Natural killer cell treated with Interleukin-12 subunit alpha and Interleukin-12 subunit beta and Interleukin-15 and Interleukin-18, amount 100 ng/mL, for 72 hours (primary cell): ENCODE data around the gene HDDC3. TPM values are rescaled to one million over a fixed set of nuclear protein-coding genes. Genes with fewer than 3 reads are reported as not detected.
"Not testable (repeated sequence)": the region's sequence is repeated elsewhere in the genome, so short reads cannot be mapped to it uniquely, and the experiment has no call there.

ENCODE experiments used
- ATAC-seq, 2 donors: fragments of 150-1000 bp; cut with Tn5 transposase in 1 of 2; sonication (Bioruptor Pico), chemical (Tn5 transposase) in 1 of 2; 2 replicates each; pipeline ENCODE4 v1.10.0; 2021
- DNase-seq: peaks from one replicate; pipeline ENCODE4 v3.0.0; 2022; ENCODE audit warnings: low spot score
- H3K27ac Mint-ChIP-seq, 2 donors: 1 replicate in 1 of 2; 2 replicates in 1 of 2; pipeline ENCODE4 v1.8.0; 2022; ENCODE audit warnings: mixed read lengths in 2 of 2, mild to moderate bottlenecking in 1 of 2, moderate library complexity in 1 of 2
- H3K27me3 Mint-ChIP-seq, 2 donors: 1 replicate in 1 of 2; 2 replicates in 1 of 2; pipeline ENCODE4 v1.8.0; 2022; ENCODE audit warnings: mixed read lengths in 2 of 2
- H3K36me3 Mint-ChIP-seq: one replicate; pipeline ENCODE4 v1.8.0; 2022; ENCODE audit warnings: mixed read lengths
- H3K4me1 Mint-ChIP-seq, 2 donors: 1 replicate in 1 of 2; 2 replicates in 1 of 2; pipeline ENCODE4 v1.8.0; 2022; ENCODE audit warnings: low read depth in 2 of 2, mixed read lengths in 2 of 2, mild to moderate bottlenecking in 1 of 2
- H3K4me3 Mint-ChIP-seq: one replicate; pipeline ENCODE4 v1.8.0; 2022; ENCODE audit warnings: mixed read lengths
- H3K9me3 Mint-ChIP-seq: 2 replicates; pipeline ENCODE4 v1.8.0; 2022; ENCODE audit warnings: mixed read lengths
- total RNA-seq, 2 donors: library from RNA; stranded (reverse); gene quantifications; one replicate each; pipeline ENCODE4 v1.2.3, GENCODE V29; 2022

Gene HDDC3
- total RNA-seq, 2 donors from 2014 or later, result 23.4 to 30.5 TPM

- Mint-ChIP-seq H3K4me3 (no peak overlapping the region), H3K36me3 (peaks cover 23% of the 10 kb centered on the region), H3K27ac (no peak overlapping the region), H3K27me3 (no peaks in the 10 kb centered on the region), H3K9me3 (no peaks in the 10 kb centered on the region), H3K4me1 (peaks cover 0 to 10% of the 10 kb centered on the region in 2 donors)
- no peak for DNase-seq
- peak in 1 of 2 donors; percentile 2 for ATAC-seq
Measured at GRCh38 chr15:90915216-90915807, 17.0 kb downstream of the HDDC3 start.

- Mint-ChIP-seq H3K4me1 (peaks cover 0 to 6% of the 10 kb centered on the region in 2 donors), H3K36me3 (peaks cover 18% of the 10 kb centered on the region)
Measured at GRCh38 chr15:90914305-90915080, 17.9 kb downstream of the HDDC3 start.

DNA sequence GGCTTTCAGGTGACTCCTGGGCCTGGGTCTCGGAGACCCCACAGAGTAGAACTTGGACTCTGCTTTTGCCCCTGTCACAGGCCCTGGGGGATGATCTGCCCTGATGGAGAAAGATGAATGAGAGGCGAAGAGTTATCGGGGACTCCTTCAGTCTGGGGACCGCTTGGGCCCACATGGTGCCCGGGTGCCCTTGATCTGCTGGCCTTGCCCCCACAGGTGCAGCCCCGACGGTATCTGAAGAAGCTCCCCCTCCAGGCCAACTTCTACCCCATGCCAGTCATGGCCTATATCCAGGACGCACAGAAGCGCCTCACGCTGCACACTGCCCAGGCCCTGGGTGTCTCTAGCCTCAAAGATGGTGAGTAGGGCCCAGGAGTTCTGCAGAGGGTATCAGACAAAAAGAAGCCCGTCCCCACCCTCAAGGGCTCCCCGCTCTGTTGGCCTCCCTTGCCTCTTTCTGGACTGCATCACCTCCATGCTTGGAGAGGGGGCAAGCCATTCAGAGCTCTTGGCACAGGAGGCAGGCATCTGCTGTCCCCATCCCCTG, 18.9 kb downstream of the HDDC3 start:
- Mint-ChIP-seq H3K27me3 (no peaks in the 10 kb centered on the region), H3K4me1 (peaks cover 0 to 6% of the 10 kb centered on the region in 2 donors), H3K36me3 (peaks cover 16% of the 10 kb centered on the region), H3K9me3 (no peaks in the 10 kb centered on the region), H3K4me3 (no peak overlapping the region), H3K27ac (peak overlapping the region in 1 of 2 donors; percentile 44)
- DNase-seq (no peak), ATAC-seq (peak in 1 of 2 donors; percentile 1)

More at GRCh38 chr15:90914305-90915080, 17.9 kb downstream of the HDDC3 start:
- DNase-seq (no peak), ATAC-seq (no peak)
- no peaks in the 10 kb centered on the region for H3K9me3 Mint-ChIP-seq
- no peaks in the 10 kb centered on the region for H3K27me3 Mint-ChIP-seq
- no peak overlapping the region for H3K27ac Mint-ChIP-seq
- H3K4me3 Mint-ChIP-seq, result no peak overlapping the region

- no peaks in the 10 kb centered on the region for H3K9me3 Mint-ChIP-seq
- no peak overlapping the region for H3K4me3 Mint-ChIP-seq
- DNase-seq (no peak), ATAC-seq (no peak)
- H3K4me1 Mint-ChIP-seq, result peaks cover 0 to 6% of the 10 kb centered on the region in 2 donors
- peaks cover 15% of the 10 kb centered on the region for H3K36me3 Mint-ChIP-seq
- H3K27me3 Mint-ChIP-seq, result no peaks in the 10 kb centered on the region
- peak overlapping the region in 1 of 2 donors; percentile 39 for H3K27ac Mint-ChIP-seq
Measured at GRCh38 chr15:90912770-90913075, 19.6 kb downstream of the HDDC3 start.

DNA sequence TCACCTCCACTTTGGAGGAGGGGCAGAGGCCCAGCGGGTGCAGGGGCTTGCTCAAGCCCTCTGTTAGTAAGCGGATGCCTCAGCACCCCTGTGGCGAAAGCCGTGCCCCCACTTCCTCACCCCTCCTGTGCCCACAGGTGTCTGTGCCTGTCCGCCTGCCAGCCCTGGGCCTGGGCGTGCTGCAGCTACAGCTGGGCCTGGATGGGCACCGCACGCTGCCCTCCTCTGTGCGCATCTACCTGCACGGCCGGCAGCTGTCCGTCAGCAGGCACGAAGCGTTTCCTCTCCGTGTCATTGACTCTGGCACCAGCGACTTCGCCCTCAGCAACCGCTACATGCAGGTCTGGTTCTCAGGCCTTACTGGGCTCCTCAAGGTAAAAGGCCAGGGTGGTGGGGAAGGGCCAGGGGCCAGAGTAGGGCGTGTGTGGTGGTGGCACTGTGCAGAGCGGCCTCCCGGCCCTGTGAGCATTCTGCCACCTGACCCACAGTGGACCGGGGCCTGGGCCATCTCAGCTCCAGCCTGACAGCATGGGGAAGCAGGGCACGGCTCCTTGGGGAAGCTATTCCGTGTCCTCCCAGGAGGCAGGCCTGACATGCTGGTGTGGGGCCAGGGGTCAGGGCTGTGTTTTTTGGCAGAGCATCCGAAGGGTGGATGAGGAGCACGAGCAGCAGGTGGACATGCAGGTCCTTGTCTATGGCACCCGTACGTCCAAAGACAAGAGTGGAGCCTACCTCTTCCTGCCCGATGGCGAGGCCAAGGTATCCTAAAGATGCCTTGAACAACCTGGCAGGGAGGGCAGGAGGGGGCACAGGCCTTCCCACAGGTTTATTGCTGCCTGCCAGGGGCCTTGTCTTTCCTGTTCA, 20.2 kb downstream of the HDDC3 start:
- peaks cover 0 to 5% of the 10 kb centered on the region in 2 donors for H3K4me1 Mint-ChIP-seq

GRCh38 chr15:90911302-90911623, 21.1 kb downstream of the HDDC3 start:
- DNase-seq, result no peak
- H3K4me1 Mint-ChIP-seq, result no peaks in the 10 kb centered on the region
- H3K4me3 Mint-ChIP-seq, result no peak overlapping the region
- H3K27me3 Mint-ChIP-seq, result no peaks in the 10 kb centered on the region
- peaks cover 9% of the 10 kb centered on the region for H3K36me3 Mint-ChIP-seq
- no peaks in the 10 kb centered on the region for H3K9me3 Mint-ChIP-seq
- ATAC-seq, result no peak
- no peak overlapping the region for H3K27ac Mint-ChIP-seq

More for the DNA sequence above, 20.2 kb downstream of the HDDC3 start:
- ATAC-seq (peak in 1 of 2 donors; percentile 15), DNase-seq (no peak)
- Mint-ChIP-seq H3K27me3 (no peaks in the 10 kb centered on the region), H3K4me3 (no peak overlapping the region), H3K36me3 (peaks cover 15% of the 10 kb centered on the region), H3K9me3 (no peaks in the 10 kb centered on the region), H3K27ac (no peak overlapping the region)

- Mint-ChIP-seq H3K9me3 (no peaks in the 10 kb centered on the region), H3K36me3 (peaks cover 12% of the 10 kb centered on the region), H3K27ac (no peak overlapping the region), H3K4me3 (no peak overlapping the region), H3K4me1 (peaks cover 4 to 5% of the 10 kb centered on the region in 2 donors), H3K27me3 (no peaks in the 10 kb centered on the region)
- ATAC-seq (no peak), DNase-seq (no peak)
Measured at GRCh38 chr15:90910441-90911301, 21.7 kb downstream of the HDDC3 start.

DNA sequence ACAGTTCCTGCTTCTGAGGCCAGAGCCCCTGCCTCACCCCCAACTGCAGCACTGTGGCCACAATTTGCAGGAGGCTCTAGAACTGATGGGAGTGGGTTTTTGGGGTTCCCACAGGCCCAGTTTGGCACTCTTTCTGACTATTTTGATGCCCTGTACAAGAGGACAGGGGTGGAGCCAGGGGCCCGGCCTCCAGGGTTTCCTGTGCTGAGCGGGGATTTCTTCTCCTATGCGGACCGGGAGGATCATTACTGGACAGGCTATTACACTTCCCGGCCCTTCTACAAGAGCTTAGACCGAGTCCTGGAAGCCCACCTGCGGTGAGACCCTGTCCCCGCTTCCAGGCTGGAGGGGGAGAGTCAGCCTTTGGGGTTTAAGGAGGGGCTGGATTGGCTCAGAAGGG, 22.4 kb downstream of the HDDC3 start:
- H3K27ac Mint-ChIP-seq, result no peak overlapping the region
- no peak for ATAC-seq

GRCh38 chr15:90909449-90909848, 22.9 kb downstream of the HDDC3 start:
- H3K27me3 Mint-ChIP-seq, H3K27ac Mint-ChIP-seq, ATAC-seq, DNase-seq, H3K4me3 Mint-ChIP-seq, H3K9me3 Mint-ChIP-seq: not testable (repeated sequence)
- Mint-ChIP-seq H3K36me3 (peaks cover 18% of the 10 kb centered on the region), H3K4me1 (peaks cover 9 to 14% of the 10 kb centered on the region in 2 donors)

More for the DNA sequence above, 22.4 kb downstream of the HDDC3 start:
- peaks cover 9 to 12% of the 10 kb centered on the region in 2 donors for H3K4me1 Mint-ChIP-seq
- H3K4me3 Mint-ChIP-seq, result no peak overlapping the region
- H3K36me3 Mint-ChIP-seq, result peaks cover 18% of the 10 kb centered on the region
- DNase-seq, result no peak
- no peaks in the 10 kb centered on the region for H3K27me3 Mint-ChIP-seq
- no peaks in the 10 kb centered on the region for H3K9me3 Mint-ChIP-seq

DNA sequence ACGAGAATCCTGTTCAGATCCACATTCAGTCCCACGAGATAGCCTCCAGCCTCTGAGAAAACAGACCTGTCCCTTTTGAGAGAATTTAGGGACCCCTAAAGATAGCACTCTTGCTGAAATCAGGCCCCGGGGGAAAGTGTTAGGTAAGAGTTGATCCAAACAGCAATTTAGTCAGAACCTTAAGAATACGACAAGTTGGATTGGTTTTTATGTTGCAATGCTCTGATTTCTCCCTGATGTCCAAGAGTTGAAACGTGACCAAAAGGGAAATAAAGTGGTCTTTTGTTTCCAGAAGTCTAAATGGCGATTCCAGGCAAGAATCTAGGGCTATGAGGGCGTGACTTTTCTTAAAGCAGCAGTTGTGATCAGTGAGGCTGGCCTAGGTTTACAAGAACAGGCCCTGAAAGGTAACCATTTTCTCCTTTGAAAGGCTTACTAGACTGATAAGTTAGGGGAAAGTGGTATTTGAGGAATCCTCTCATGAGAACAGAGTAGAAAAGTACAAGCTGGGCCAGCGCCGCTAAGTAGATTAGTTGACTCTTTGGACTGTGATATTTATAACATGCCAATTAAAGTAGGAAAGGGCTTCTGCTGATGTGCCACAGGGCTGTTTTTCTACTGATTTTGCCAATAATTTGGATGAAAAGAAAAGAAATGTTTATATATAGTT, 24.4 kb downstream of the HDDC3 start:
- DNase-seq, result no peak

GRCh38 chr15:90907051-90907660, 25.2 kb downstream of the HDDC3 start:
- ATAC-seq (no peak), DNase-seq (no peak)
- Mint-ChIP-seq H3K4me1 (peaks cover 10 to 20% of the 10 kb centered on the region in 2 donors), H3K4me3 (no peak overlapping the region), H3K9me3 (no peaks in the 10 kb centered on the region), H3K27ac (no peak overlapping the region), H3K27me3 (no peaks in the 10 kb centered on the region), H3K36me3 (peaks cover 18% of the 10 kb centered on the region)

More for the DNA sequence above, 24.4 kb downstream of the HDDC3 start:
- ATAC-seq, result no peak
- no peak overlapping the region for H3K4me3 Mint-ChIP-seq
- H3K36me3 Mint-ChIP-seq, result peaks cover 18% of the 10 kb centered on the region
- no peaks in the 10 kb centered on the region for H3K9me3 Mint-ChIP-seq
- no peaks in the 10 kb centered on the region for H3K27me3 Mint-ChIP-seq
- peaks cover 9 to 19% of the 10 kb centered on the region in 2 donors for H3K4me1 Mint-ChIP-seq
- H3K27ac Mint-ChIP-seq, result no peak overlapping the region

DNA sequence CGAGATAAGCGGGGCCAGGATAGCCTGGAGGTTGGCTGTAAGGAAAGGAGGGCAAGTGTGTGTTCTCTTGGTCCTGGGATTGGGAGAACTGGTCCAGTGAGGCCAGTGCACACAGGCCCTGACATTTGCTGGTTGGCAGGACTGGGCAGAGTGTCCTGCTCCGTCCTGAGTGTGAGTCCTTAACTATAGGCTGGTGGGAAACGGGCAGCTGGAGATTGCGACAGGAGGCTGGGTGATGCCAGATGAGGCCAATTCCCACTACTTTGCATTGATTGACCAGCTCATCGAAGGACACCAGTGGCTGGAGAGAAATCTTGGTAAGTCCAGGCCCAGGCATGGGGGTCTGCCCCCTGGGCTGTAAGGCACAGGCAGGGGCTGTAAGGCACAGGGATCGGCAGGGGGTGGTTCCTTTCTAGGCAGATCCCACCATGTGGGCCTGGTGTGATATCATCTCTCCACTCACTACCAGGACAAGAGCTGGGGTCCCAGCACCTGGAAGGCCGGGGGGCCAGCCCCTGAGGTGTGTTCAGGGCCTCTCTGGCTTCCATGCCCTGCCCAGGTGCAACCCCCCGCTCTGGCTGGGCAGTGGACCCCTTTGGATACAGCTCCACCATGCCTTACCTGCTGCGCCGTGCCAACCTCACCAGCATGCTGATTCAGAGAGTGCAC, 26.0 kb downstream of the HDDC3 start:
- Mint-ChIP-seq H3K27ac (no peak overlapping the region), H3K4me3 (peak overlapping the region; percentile 8), H3K27me3 (no peaks in the 10 kb centered on the region), H3K4me1 (peaks cover 18 to 28% of the 10 kb centered on the region in 2 donors), H3K36me3 (peaks cover 18% of the 10 kb centered on the region), H3K9me3 (no peaks in the 10 kb centered on the region)
- no peak for DNase-seq
- ATAC-seq, result no peak
